Transverse colon (tissue), 4 donors: ENCODE data around the gene NPHP3. TPM values are rescaled to one million over a fixed set of nuclear protein-coding genes. Genes with fewer than 3 reads are reported as not detected.

Experiments used
- DNase-seq: peaks from one replicate; pipeline ENCODE4 v3.0.0-alpha.2; 2019
- H3K27ac ChIP-seq, 4 donors: fragments of 200-600 bp; sonication (generic); 2 replicates each; pipeline ENCODE4 v1.5.1; 2016 to 2018; ENCODE audit warnings: inconsistent platforms in 4 of 4
- H3K27me3 ChIP-seq: fragments of 200-600 bp; sonication (generic); 2 replicates; pipeline ENCODE4 v1.5.1; 2017; ENCODE audit warnings: inconsistent platforms
- H3K36me3 ChIP-seq, 4 donors: fragments of 200-600 bp; sonication (generic); 2 replicates each; pipeline ENCODE4 v1.5.1; 2017 to 2019; ENCODE audit warnings: inconsistent platforms in 4 of 4
- H3K4me1 ChIP-seq, 4 donors: fragments of 200-600 bp; sonication (generic); 2 replicates each; pipeline ENCODE4 v1.5.1; 2017 to 2020; ENCODE audit warnings: inconsistent platforms in 4 of 4
- H3K4me3 ChIP-seq, 4 donors: fragments of 200-600 bp; sonication (generic); 1 replicate in 1 of 4; 2 replicates in 3 of 4; pipeline versions ENCODE4 v1.5.1 to v1.6.1; 2017 to 2019; ENCODE audit warnings: inconsistent platforms in 4 of 4
- H3K9me3 ChIP-seq, 2 donors: fragments of 200-600 bp; sonication (generic); 2 replicates each; pipeline ENCODE4 v1.5.1; 2017 to 2019; ENCODE audit warnings: inconsistent platforms in 2 of 2
- EP300 ChIP-seq: sonication (generic); formaldehyde crosslinking; IDR thresholded peaks from one replicate; pipeline ENCODE4 v1.6.1; 2017; ENCODE audit warnings: antibody characterized with exemption, low read depth
- POLR2A ChIP-seq: fragments of 450-650 bp; IDR thresholded peaks from one replicate; pipeline ENCODE4 v1.6.1; 2016; ENCODE audit warnings: antibody characterized with exemption, mild to moderate bottlenecking, moderate library complexity
- POLR2AphosphoS5 ChIP-seq, 3 donors: sonication (generic); formaldehyde crosslinking; IDR thresholded peaks; one replicate each; pipeline ENCODE4 v1.6.1; 2016; ENCODE audit warnings: antibody characterized with exemption in 3 of 3
- WGBS, 2 donors: methylation state at CpG; one replicate each; pipeline ENCODE4 v1.1.5; 2018; ENCODE audit warnings: low coverage in 1 of 2; 5-methylcytosine and 5-hydroxymethylcytosine counted together
- in situ Hi-C, 4 donors: fragments of 200-750 bp; cut with MboI; loops; one replicate each; pipeline versions ENCODE4 v1.15.0 to v1.15.1; 2017; ENCODE audit warnings: low sequenced_read_pairs in 3 of 4, low pct_ligation_motif_present in 1 of 4, low pct_unique_long_range_greater_than_20kb in 1 of 4
- intact Hi-C: fragments of 100-400 bp; cut with DNase I; formaldehyde crosslinking; loops from one replicate; pipeline ENCODE4 v1.15.1; 2023; ENCODE audit warnings: low total_unique reads
- total RNA-seq, 4 donors: library from RNA; depleted of rRNA; stranded (reverse); fragments of >200 nt; gene quantifications; one replicate each; pipeline ENCODE4 v1.1.0, GENCODE V29; 2016
- TF ChIP-seq, protein P1 (sequence below), 5 experiments: fragments of 200-600 bp in 3 of 5; fragments of 450-650 bp in 2 of 5; sonication (generic) in 3 of 5; IDR thresholded peaks; 1 replicate in 2 of 5; 2 replicates in 3 of 5; pipeline ENCODE4 v1.5.1; 2016 to 2017; ENCODE audit warnings: antibody characterized with exemption in 5 of 5, inconsistent platforms in 3 of 5, mild to moderate bottlenecking in 2 of 5, moderate library complexity in 1 of 5

The NPHP3 gene
- total RNA-seq, 4 donors from 2014 or later: 40.1 to 83.0 (median 64.7) TPM

DNA sequence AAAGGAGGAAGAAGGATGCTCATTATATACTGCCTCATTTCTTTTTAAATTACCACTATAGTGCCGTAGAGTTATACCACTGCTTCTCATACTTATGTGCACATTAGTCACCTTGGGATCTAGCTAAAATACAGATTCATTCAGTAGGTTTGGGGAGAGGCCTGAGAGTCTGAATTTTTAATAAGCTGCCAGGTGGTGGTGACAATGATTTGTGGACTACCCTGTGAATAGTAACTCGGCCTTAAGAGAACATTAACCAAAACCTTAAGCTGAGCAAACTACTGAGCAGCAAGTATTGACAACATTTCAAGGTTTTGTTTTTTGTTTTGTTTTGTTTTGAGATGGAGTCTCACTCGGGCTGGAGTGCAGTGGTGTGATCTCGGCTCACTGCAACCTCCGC, 42.3 kb downstream of the NPHP3 start:
- 78 to 86% methylated on average over 5 of the region's 5 CpGs for WGBS, 2 donors
- no peak overlapping the region for H3K4me3 ChIP-seq
- H3K27me3 ChIP-seq: no peaks in the 10 kb centered on the region
- intact Hi-C loops: no loop called here
- in situ Hi-C loops: loop anchor here in 1 of 4 donors (25.0 kb wide), 1 partner anchor 907 kb away; no protein-coding TSS in a partner anchor
- H3K36me3 ChIP-seq: peaks cover 0 to 59% (median 29%) of the 10 kb centered on the region in 4 donors
- TF ChIP-seq POLR2AphosphoS5 (IDR thresholded peaks at IDR 0.05) (no peak), EP300 (no peak), POLR2A (no peak)
- TF ChIP-seq, protein P1, sequence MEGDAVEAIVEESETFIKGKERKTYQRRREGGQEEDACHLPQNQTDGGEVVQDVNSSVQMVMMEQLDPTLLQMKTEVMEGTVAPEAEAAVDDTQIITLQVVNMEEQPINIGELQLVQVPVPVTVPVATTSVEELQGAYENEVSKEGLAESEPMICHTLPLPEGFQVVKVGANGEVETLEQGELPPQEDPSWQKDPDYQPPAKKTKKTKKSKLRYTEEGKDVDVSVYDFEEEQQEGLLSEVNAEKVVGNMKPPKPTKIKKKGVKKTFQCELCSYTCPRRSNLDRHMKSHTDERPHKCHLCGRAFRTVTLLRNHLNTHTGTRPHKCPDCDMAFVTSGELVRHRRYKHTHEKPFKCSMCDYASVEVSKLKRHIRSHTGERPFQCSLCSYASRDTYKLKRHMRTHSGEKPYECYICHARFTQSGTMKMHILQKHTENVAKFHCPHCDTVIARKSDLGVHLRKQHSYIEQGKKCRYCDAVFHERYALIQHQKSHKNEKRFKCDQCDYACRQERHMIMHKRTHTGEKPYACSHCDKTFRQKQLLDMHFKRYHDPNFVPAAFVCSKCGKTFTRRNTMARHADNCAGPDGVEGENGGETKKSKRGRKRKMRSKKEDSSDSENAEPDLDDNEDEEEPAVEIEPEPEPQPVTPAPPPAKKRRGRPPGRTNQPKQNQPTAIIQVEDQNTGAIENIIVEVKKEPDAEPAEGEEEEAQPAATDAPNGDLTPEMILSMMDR (IDR thresholded peaks at IDR 0.05): no peak
- H3K4me1 ChIP-seq: no peaks in the 10 kb centered on the region
- no peak for DNase-seq
- no peaks in the 10 kb centered on the region for H3K9me3 ChIP-seq
- no peak overlapping the region for H3K27ac ChIP-seq

GRCh38 chr3:132675408-132675807, 46.8 kb downstream of the NPHP3 start:
- Histone ChIP-seq H3K36me3 (peaks cover 0 to 57% (median 20%) of the 10 kb centered on the region in 4 donors), H3K27ac (no peak overlapping the region), H3K4me1 (no peaks in the 10 kb centered on the region), H3K4me3 (no peak overlapping the region), H3K27me3 (no peaks in the 10 kb centered on the region), H3K9me3 (no peaks in the 10 kb centered on the region)
- no peak for DNase-seq
- TF ChIP-seq EP300 (no peak), POLR2A (no peak)
- intact Hi-C loops: no loop called here
- in situ Hi-C loops: loop anchor here in 1 of 4 donors (25.0 kb wide), 1 partner anchor 912 kb away; no protein-coding TSS in a partner anchor

DNA sequence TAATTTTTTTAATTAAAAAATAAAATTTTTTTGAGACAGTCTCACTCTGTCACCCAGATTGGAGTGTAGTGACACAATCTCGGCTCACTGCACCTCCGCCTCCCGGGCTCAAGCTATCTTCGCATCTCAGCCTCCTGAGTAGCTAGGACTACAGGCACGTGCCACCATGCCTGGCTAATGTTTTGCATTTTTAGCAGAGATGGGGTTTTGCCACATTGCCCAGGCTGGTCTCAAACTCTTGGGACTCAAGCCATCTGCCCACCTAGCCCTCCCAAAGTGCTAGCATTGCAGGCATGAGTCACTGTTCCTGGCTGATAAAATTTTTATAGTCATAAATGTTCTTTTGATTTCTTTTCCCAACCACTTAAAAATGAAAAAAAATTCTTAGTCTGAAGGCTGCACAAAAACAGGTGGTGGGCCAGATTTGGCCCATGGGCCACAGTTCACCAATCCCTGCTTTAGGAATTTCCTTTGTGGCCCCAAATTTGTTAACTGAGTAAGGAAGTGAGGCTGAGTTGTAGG, 52.9 kb downstream of the NPHP3 start:
- in situ Hi-C loops: no loop called here
- DNase-seq: no peak
- 79 to 94% methylated on average over 5 of the region's 5 CpGs for WGBS, 2 donors
- Histone ChIP-seq H3K36me3 (peaks cover 0 to 30% (median 4%) of the 10 kb centered on the region in 4 donors), H3K4me3 (no peak overlapping the region), H3K4me1 (no peaks in the 10 kb centered on the region), H3K27me3 (no peaks in the 10 kb centered on the region), H3K27ac (no peak overlapping the region), H3K9me3 (no peaks in the 10 kb centered on the region)
- TF ChIP-seq EP300 (no peak), POLR2A (no peak), POLR2AphosphoS5 (IDR thresholded peaks at IDR 0.05) (no peak)
- TF ChIP-seq, protein P1 (IDR thresholded peaks at IDR 0.05): no peak
- intact Hi-C loops: no loop called here

DNA sequence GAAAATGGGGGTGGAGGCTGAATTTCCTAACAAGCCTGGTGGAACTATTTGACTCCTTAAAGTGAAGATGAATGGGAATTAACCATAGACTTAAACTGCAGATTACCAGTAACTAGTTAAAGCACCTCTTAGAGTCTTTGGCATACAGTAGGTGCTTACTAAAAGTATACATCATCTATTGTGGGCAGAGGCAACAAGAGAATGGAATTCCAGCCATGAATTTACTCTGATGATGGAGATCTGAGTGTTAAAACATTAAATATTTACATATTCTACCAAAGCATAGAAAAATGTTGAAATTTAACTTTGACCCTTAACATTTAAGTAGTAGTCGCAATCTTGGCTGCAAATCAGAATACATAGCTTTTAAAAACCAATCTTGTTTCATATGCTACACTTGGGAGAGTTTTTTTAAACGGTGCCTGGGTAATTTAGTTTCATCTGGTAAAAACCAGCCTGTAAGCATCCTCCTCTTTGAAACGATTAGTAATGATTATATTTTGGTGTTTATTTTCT, 56.9 kb downstream of the NPHP3 start:
- DNase-seq: no peak
- Histone ChIP-seq H3K36me3 (peaks cover 0 to 3% (median 0%) of the 10 kb centered on the region in 4 donors), H3K27ac (no peak overlapping the region), H3K9me3 (no peaks in the 10 kb centered on the region), H3K4me1 (peaks cover 3 to 23% (median 19%) of the 10 kb centered on the region in 4 donors), H3K27me3 (no peaks in the 10 kb centered on the region), H3K4me3 (no peak overlapping the region)
- WGBS, 2 donors: 65 to 70% methylated on average over 3 of the region's 3 CpGs
- in situ Hi-C loops (no loop called here), intact Hi-C loops (no loop called here)
- TF ChIP-seq POLR2AphosphoS5 (IDR thresholded peaks at IDR 0.05) (no peak), POLR2A (no peak), EP300 (no peak)
- TF ChIP-seq, protein P1 (IDR thresholded peaks at IDR 0.05): no peak

GRCh38 chr3:132662212-132662611, 60.0 kb downstream of the NPHP3 start:
- Histone ChIP-seq H3K4me1 (peaks cover 12 to 38% (median 29%) of the 10 kb centered on the region in 4 donors), H3K4me3 (no peak overlapping the region), H3K27ac (no peak overlapping the region), H3K27me3 (no peaks in the 10 kb centered on the region), H3K36me3 (no peaks in the 10 kb centered on the region), H3K9me3 (no peaks in the 10 kb centered on the region)
- in situ Hi-C loops: no loop called here
- TF ChIP-seq, protein P1 (IDR thresholded peaks at IDR 0.05): no peak
- TF ChIP-seq POLR2A: no peak
- no peak for TF ChIP-seq EP300
- TF ChIP-seq POLR2AphosphoS5 (IDR thresholded peaks at IDR 0.05): no peak
- no peak for DNase-seq
- intact Hi-C loops: no loop called here
